Neural cell (in vitro differentiated cells): ENCODE measurements around the gene ZBTB2.

Source experiments
- EP300 ChIP-seq: fragments of 450-650 bp; conservative IDR thresholded peaks from 2 replicates; pipeline ENCODE4 v1.6.1; 2014; ENCODE audit warnings: antibody characterized with exemption, mild to moderate bottlenecking, moderate library complexity; ENCODE audit not compliant: poor library complexity, severe bottlenecking
- EZH2 ChIP-seq: fragments of 200-600, 300-800 bp; shearing (Covaris generic), sonication (generic); IDR thresholded peaks from 2 replicates; pipeline ENCODE4 v1.6.1; 2014; ENCODE audit warnings: antibody characterized with exemption, low read length, borderline replicate concordance, mild to moderate bottlenecking; ENCODE audit not compliant: insufficient read depth, poor library complexity, severe bottlenecking
- POLR2AphosphoS5 ChIP-seq: IDR thresholded peaks from 2 replicates; pipeline ENCODE4 v1.6.1; 2012
- RAD21 ChIP-seq: fragments of 450-650 bp; conservative IDR thresholded peaks from 2 replicates; pipeline ENCODE4 v1.6.1; 2014; ENCODE audit warnings: antibody characterized with exemption, mild to moderate bottlenecking, moderate library complexity
- TAF1 ChIP-seq: IDR thresholded peaks from 2 replicates; pipeline ENCODE4 v1.6.1; 2012; ENCODE audit warnings: low read depth
- TF ChIP-seq, protein P1 (sequence below): fragments of 450-650 bp; IDR thresholded peaks from 2 replicates; pipeline ENCODE4 v1.5.1; 2014; ENCODE audit warnings: antibody characterized with exemption, mild to moderate bottlenecking, moderate library complexity; ENCODE audit not compliant: poor library complexity, severe bottlenecking
- TF ChIP-seq, protein P2 (sequence below): IDR thresholded peaks from 2 replicates; pipeline ENCODE4 v1.6.1; 2012; ENCODE audit warnings: borderline replicate concordance

DNA sequence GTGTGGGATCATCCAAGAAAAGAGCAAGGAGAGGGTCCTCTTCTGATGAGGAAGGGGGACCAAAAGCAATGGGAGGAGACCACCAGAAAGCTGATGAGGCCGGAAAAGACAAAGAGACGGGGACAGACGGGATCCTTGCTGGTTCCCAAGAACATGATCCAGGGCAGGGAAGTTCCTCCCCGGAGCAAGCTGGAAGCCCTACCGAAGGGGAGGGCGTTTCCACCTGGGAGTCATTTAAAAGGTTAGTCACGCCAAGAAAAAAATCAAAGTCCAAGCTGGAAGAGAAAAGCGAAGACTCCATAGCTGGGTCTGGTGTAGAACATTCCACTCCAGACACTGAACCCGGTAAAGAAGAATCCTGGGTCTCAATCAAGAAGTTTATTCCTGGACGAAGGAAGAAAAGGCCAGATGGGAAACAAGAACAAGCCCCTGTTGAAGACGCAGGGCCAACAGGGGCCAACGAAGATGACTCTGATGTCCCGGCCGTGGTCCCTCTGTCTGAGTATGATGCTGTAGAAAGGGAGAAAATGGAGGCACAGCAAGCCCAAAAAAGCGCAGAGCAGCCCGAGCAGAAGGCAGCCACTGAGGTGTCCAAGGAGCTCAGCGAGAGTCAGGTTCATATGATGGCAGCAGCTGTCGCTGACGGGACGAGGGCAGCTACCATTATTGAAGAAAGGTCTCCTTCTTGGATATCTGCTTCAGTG is 40.8 kb downstream of the ZBTB2 start:
- TF ChIP-seq, protein P1, sequence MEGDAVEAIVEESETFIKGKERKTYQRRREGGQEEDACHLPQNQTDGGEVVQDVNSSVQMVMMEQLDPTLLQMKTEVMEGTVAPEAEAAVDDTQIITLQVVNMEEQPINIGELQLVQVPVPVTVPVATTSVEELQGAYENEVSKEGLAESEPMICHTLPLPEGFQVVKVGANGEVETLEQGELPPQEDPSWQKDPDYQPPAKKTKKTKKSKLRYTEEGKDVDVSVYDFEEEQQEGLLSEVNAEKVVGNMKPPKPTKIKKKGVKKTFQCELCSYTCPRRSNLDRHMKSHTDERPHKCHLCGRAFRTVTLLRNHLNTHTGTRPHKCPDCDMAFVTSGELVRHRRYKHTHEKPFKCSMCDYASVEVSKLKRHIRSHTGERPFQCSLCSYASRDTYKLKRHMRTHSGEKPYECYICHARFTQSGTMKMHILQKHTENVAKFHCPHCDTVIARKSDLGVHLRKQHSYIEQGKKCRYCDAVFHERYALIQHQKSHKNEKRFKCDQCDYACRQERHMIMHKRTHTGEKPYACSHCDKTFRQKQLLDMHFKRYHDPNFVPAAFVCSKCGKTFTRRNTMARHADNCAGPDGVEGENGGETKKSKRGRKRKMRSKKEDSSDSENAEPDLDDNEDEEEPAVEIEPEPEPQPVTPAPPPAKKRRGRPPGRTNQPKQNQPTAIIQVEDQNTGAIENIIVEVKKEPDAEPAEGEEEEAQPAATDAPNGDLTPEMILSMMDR: no peak
- TF ChIP-seq RAD21: no peak
- no peak for TF ChIP-seq EZH2
- TF ChIP-seq POLR2AphosphoS5: no peak
- TF ChIP-seq EP300: no peak
- TF ChIP-seq TAF1: no peak
- TF ChIP-seq, protein P2, sequence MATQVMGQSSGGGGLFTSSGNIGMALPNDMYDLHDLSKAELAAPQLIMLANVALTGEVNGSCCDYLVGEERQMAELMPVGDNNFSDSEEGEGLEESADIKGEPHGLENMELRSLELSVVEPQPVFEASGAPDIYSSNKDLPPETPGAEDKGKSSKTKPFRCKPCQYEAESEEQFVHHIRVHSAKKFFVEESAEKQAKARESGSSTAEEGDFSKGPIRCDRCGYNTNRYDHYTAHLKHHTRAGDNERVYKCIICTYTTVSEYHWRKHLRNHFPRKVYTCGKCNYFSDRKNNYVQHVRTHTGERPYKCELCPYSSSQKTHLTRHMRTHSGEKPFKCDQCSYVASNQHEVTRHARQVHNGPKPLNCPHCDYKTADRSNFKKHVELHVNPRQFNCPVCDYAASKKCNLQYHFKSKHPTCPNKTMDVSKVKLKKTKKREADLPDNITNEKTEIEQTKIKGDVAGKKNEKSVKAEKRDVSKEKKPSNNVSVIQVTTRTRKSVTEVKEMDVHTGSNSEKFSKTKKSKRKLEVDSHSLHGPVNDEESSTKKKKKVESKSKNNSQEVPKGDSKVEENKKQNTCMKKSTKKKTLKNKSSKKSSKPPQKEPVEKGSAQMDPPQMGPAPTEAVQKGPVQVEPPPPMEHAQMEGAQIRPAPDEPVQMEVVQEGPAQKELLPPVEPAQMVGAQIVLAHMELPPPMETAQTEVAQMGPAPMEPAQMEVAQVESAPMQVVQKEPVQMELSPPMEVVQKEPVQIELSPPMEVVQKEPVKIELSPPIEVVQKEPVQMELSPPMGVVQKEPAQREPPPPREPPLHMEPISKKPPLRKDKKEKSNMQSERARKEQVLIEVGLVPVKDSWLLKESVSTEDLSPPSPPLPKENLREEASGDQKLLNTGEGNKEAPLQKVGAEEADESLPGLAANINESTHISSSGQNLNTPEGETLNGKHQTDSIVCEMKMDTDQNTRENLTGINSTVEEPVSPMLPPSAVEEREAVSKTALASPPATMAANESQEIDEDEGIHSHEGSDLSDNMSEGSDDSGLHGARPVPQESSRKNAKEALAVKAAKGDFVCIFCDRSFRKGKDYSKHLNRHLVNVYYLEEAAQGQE: no peak
